H1 (cell line): ENCODE results near the gene HLTF. TPM values are rescaled to one million over a fixed set of nuclear protein-coding genes. Genes with fewer than 3 reads are reported as not detected.

Source experiments
- CTBP2 ChIP-seq: IDR thresholded peaks from 2 replicates; pipeline ENCODE4 v1.7.0; 2011; ENCODE audit warnings: borderline replicate concordance, mild to moderate bottlenecking, moderate library complexity, mixed read lengths, low read length; ENCODE audit not compliant: insufficient read depth, insufficient read length
- polyA plus RNA-seq, 7 experiments: library from polyadenylated mRNA; depleted of rRNA in 3 of 7; stranded (reverse) in 5 of 7; unstranded in 2 of 7; fragments of >200 nt in 5 of 7; fragments of 200-250 nt in 2 of 7; gene quantifications; 1 replicate in 5 of 7; 2 replicates in 1 of 7; 4 replicates in 1 of 7; pipeline versions ENCODE4 v1.2.1 to v1.2.3, GENCODE V29; 2011 to 2013; ENCODE audit warnings: missing spikeins in 2 of 7, mixed read lengths in 2 of 7
- total RNA-seq: library from RNA; stranded (reverse); fragmentation: NEBNext Ultra II Directional; extraction: Animal tissue kit (Norgen Biotek cat#: 25700); gene quantifications from 2 replicates; pipeline ENCODE4 v1.2.1, GENCODE V29; 2021

Gene HLTF
- total and polyA plus RNA-seq, 2 of the 8 experiments (the other 6 are each of a cell fraction or from before 2014, with no cell fraction given): 18.1 to 60.3 TPM

DNA sequence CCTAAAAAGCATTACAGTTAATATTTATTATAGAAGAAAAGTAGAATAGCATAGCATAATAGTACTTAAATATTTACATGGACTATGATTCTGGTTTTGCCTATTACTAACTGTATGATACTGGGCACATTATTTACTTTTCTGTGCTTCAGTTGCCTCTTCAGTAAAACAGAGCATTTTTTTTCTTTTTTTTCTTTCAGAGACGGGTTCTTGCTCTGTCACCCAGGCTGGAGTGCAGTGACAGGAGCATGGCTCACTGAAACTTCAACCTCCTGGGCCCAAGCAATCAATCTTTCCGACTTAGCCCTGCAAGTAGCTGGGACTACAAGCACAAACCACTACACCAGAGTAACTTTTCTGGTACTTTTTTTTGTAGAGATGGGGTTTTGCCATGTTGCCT, 48.0 kb downstream of the HLTF start (continued):
- no peak for TF ChIP-seq CTBP2
